ENCODE results near the gene GINS2.

The GINS2 gene

DNA sequence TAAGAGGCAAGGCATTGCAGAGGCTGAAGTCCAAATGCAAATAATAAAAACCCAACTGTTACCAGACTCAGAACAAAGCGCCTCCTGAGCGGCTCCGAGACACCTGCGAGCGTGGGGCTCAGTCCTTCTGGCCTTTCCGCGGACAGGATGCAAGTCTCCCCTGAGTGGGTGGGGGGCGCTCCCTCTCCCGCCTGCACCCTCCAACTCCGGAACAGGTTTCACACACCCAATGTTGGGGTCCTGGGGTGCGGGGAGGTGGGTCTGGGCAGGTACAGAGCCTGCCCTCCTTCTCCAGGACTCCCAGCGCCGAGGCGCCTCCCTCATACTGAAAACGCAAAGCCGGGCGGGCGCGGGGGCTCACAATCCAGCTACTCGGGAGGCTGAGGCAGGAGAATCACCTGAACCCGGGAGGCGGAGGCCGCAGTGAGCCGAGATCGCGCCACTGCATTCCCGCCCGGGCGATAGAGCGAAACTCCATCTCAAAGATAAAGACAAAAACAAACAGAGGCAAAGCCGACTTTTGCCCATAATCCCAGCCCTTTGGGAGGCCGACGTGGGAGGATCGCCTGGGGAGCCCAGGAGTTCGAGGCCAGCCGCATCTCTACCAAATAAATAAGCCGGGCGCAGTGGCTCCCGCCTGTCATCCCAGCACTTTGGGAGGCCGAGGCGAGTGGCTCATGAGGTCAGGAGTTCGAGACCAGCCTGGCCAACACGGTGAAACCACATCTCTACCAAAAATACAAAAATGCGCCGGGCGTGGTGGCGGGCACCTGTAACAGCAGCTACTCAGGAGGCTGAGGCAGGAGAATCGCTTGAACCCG lies 893 bp downstream of the GINS2 start:
- DNase-seq: no peak

GRCh38 chr16:85686912-85687591 lies 1.7 kb downstream of the GINS2 start:
- no peak for DNase-seq

DNA sequence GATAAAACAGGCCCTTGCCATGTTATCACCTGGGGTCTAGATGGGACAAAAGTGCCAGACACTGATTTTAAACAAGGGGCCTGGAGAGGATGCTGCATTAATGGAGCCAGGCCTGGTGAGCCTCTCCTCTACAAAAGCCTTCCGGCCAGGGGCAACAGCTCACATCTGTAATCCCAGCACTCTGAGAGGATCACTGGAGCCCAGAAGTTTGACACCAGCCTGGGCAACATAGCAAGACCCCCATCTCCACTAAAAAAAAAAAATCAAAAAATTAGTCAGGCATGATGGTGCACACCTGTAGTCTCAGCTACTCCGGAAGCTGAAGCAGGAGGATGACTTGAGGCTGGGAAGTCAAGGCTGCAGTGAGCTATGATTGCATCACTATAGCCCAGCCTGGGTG lies 3.5 kb downstream of the GINS2 start:
- no peak for DNase-seq

DNA sequence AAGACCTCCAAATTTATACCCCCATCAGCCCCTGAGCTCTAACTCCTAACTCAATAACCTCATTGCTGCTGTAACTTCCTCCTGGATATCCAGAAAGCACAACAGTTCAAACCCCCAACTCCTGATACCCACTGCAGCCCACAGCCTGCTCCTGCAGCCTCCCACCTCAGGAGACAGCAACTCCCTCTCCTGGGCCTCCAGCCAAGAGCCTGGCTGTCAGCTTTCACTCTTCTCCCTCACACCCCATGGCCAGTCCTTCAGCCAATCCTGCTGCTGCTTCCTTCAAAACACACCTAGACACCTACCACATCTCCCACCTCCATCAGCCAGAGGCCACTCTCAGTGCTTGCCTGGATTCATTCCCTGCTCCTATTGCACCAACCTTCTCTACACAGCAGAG lies 5.4 kb downstream of the GINS2 start:
- DNase-seq: no peak

DNA sequence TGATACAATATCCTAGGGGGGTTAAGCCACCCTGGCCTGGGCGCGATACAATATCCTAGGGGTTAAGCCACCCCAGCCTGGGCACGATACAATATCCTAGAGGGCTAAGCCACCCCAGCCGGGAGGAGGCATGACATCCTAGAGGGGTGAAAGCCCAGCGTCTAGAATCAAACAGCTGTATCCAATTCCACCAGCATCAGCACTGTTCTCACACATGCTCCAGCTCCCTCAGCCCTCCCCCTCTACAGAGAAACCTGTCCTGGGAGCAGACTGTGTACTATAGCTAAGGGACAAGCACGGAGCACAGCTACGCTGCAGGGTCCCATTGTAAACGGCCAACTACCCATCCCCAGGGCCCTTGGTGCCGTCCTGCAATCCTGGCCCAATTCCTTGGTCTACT lies 6.2 kb downstream of the GINS2 start:
- no peak for DNase-seq

DNA sequence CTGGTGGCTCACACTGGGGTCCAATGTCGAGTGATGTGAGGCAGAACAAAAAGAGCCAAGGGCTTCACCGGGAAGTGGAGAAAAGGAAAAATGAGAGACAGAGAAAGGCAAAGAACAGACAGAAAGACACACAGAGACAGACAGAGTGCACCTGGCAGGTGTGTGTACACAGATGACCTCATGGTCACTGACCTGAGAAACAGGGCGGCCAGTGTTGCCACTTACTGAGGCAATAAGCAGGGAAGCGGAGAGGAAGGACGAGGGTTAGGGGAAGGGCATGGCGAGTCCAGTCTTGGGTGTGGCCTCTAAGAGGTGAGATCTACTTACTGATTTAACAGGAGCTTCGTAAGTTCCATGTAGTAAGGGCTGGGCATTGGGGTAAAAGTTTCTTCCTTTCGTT lies 7.5 kb downstream of the GINS2 start:
- no peak for DNase-seq

DNA sequence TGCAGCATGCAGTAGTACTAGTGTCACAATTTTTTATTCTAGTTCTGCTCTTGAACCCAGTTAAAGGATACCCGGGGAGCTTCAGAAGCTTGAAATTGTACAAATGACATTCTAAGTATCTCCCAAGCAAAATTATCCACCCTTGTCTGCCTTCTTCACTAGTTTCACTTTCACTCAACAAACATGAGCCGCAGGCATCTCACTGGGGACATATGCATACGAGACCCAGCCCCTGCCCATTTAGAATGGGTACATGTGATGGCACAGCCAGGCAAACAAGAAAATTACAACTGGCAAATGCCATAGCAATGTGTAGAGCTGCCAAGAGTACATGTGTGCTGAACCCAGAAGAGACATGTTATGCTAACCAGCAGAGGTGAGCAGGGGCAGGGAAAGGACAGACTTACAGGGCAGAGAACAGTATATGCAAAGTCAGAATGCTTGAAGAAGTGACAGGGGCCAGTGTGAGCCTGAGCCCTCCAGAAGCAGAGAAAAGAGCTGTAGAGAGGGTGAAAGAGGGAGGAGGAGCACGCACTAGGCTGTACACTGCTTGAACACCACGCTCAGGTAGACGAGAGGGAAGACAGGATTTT lies 8.3 kb downstream of the GINS2 start:
- DNase-seq: no peak

GRCh38 chr16:85679870-85680269 lies 8.9 kb downstream of the GINS2 start:
- DNase-seq: no peak

DNA sequence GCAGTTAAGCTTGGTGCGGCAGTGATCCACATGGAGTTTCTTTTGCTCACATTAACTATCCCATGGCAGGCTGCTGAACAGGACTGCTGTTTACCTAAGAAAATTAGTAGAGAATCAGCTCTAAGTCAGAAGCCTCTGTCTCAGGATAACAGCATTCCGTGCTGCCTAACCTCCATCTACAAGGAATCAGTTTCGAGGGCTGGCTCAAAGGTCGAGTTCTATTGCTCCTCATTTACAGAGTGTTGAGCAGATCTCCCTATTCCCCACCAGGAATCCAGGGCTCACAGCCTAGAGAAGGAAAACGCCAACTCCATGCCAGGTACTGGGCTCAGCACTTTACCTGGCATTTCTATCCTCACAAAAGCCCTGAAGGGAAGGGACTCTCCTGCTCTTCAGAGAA lies 9.9 kb downstream of the GINS2 start:
- no peak for DNase-seq

- no peak for DNase-seq
Observed at GRCh38 chr16:85678016-85678415, 10.7 kb downstream of the GINS2 start.

- DNase-seq: no peak
Observed at GRCh38 chr16:85677383-85677967, 11.3 kb downstream of the GINS2 start.

DNA sequence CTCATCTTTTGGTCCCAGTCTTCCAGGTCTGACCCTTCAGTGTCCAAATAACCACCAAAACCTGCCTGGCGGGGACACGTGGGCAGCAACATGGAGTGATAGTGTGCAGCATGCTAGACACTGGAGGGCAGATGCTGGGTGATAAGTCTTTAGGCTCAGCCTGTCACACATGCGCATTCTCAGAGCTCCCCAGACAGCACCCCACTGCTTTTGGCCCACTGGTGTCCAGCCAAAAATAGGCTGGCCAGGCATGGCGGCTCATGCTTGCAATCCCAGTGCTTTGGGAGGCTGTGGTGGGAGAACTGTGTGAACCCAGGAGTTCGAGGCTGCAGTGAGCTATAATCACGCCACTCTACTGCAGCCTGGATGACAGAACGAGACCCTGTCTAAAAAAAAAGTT lies 12.3 kb downstream of the GINS2 start:
- DNase-seq: no peak

DNA sequence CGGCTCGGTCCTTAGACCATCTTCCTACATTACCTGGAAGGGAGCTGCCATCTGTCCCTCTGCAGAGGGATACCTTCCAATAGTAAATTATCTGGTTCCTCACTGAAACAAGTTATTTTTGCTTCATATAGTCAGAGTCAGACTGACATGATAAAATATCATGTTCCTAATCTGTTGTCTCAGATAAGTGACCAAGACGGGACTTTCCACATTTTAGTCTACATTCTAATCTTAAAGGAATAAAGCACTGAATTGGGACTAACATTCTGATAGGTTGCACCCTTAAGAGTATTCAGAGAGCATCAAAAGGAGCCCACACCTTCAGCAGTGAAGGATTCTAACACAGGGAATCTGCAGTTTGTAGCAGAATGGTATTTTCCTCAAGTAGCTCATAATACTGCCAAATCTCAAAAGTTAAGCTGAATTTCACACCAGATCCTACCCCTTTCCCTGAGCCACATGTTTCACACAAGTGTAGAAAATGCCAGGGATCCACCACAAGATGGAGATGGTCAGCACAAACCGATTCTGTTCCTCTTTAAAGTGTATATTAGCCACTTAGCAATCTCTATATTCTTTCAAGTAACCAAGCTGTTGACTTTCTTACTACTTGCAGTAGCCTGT lies 13.4 kb downstream of the GINS2 start:
- DNase-seq: peak; percentile 7

- no peak for DNase-seq
Observed at GRCh38 chr16:85674828-85675227, 13.9 kb downstream of the GINS2 start.

DNA sequence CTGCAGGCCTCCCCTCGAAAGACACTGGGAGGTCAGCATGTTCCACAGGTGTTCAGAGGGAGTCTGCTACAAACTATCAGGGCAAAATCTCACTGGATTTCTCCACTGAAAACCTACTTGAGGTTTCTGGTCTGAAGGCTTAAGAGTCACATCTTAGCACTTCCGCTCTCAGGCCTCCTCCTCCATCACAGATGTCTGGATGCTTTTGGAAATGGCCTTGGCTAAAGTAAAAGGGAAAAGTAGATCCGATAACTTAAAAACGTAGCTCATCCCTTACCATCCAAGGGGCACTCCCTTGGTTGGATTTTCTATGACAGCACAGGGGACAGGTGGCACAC lies 14.4 kb downstream of the GINS2 start:
- DNase-seq: no peak

- DNase-seq: peak; percentile 81
Observed at GRCh38 chr16:85673529-85674417, 15.0 kb downstream of the GINS2 start.

DNA sequence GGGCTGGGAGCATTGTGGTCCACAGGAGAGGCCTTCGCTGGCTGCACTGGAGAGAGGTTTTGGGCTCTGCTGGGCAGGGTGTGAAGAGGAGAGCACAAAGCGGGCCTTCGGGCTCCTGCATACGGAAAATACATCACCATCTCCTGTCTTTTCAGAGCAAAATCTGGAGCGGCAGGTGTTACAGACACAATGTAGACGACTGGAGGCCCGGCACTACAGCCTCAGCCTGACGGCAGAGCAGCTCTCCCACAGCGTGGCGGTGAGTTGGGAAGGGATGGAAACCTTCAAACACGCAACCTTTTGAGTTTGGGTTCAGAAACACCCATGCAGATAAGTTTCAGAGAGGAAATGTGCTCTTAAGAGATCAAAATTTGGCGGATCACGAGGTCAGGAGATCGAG lies 17.9 kb downstream of the GINS2 start:
- no peak for DNase-seq

DNA sequence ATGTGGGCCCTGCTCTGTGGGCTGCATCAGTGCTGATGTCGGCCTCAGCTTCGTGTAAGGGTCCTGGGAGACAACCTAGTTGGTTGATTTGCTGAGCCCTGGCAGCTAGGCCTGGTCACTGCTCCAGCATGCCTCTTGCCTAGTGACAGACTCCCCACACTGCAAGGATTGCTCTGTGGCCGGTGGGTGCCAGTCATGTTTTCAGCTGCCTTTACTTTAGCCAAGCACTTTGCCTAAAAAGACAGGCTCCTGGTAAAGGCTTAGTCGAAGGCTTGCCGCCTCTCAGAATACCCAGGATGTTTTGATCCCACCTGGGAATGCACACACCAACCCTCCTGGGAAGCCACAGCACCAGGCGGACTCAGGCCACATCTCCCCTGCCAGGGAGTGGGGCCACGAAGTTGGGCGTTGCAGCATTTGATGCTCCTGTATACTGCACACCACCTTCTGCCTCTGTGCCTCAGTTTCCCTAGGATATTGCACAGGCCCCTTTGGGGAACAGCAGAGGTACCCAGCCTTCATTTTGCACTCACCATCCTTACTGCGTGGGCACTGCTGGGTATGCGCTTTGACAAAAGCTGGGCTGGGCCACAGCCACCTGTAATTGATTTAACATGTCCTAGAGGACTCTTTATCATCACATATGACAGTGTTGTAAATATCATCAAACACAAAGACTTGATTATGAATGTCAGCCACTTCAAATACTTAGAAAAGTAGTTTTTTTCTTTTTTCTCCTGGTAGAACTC lies 19.9 kb downstream of the GINS2 start:
- DNase-seq: no peak

DNA sequence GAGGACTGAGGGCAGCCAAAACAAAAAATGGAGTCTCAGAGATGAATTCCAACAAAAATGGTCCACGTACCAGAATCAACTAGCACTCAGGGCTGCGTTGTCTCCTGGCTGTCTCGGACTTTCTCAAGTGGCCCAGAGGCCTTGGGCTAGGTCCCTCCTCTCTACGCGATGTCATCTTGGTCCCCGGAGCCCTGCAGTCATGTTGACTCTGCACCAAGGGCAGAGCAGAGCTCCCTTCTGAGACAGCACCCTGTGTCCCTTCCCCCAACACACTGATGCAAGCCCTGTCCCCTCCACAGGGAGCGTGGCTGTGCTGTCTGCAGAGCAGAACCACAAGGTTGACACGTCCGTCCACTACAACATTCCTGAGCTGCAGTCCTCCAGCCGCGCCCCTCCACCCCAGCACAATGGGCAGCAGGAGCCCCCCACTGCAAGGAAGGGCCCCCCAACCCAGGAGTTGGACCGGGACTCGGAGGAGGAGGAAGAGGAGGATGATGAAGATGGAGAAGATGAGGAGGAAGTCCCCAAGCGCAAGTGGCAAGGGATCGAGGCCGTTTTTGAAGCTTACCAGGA lies 20.8 kb downstream of the GINS2 start:
- no peak for DNase-seq

DNA sequence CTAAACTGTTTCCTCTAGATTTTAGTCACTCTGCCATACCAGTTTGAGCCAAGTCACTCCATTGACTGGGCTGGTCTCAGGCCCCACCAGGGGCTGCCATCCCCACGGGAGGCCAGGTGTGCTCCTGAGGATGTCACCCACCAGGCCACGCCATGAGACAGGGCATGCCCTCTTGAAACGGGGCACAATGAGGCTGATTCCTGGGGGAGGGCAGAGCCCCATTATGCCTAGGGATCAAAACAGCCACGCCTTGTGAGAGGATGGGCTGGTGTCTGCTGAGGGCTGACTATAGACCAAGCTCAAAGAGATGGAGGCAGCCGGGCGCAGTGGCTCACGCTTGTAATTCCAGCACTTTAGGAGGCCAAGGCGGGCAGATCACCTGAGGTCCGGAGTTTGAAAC lies 21.5 kb downstream of the GINS2 start:
- no peak for DNase-seq

GRCh38 chr16:85665929-85666328 lies 22.8 kb downstream of the GINS2 start:
- no peak for DNase-seq

All from NCI-H524 treated with DMSO at 0.1 percent for 48 hours (cell line).